Left lung (tissue), 10 donors: ENCODE data around the gene LRMDA. TPM values are rescaled to one million over a fixed set of nuclear protein-coding genes. Genes with fewer than 3 reads are reported as not detected.
A peak's percentile ranks its signal among the peaks of the same experiment; 100 is the strongest.

Experiments used
- ATAC-seq: fragments of 200-7000 bp; cut with Tn5 transposase; one replicate; pipeline ENCODE4 v1.9.1; 2020; ENCODE audit warnings: moderate library complexity
- DNase-seq, 4 donors: peaks; one replicate each; pipeline ENCODE4 v3.0.0-alpha.2; 2013 to 2020
- H3K27ac ChIP-seq, 2 donors: fragments of 200-600 bp; sonication (generic) in 1 of 2; one replicate each; pipeline versions ENCODE4 v1.5.0 to v1.8.0; 2020 to 2021
- H3K27me3 ChIP-seq, 2 donors: fragments of 200-600 bp; sonication (generic) in 1 of 2; one replicate each; pipeline versions ENCODE4 v1.5.0 to v1.8.0; 2020 to 2021
- H3K36me3 ChIP-seq, 2 donors: fragments of 200-600 bp; sonication (generic) in 1 of 2; one replicate each; pipeline versions ENCODE4 v1.5.0 to v1.8.0; 2020 to 2021
- H3K4me1 ChIP-seq, 2 donors: fragments of 200-600 bp; one replicate each; pipeline ENCODE4 v1.8.0; 2021
- H3K4me3 ChIP-seq, 2 donors: fragments of 200-600 bp; sonication (generic) in 1 of 2; one replicate each; pipeline versions ENCODE4 v1.5.0 to v1.8.0; 2020 to 2021; ENCODE audit warnings: mild to moderate bottlenecking in 1 of 2
- H3K9me3 ChIP-seq, 2 donors: fragments of 200-600 bp; sonication (generic) in 1 of 2; one replicate each; pipeline versions ENCODE4 v1.5.0 to v1.8.0; 2020 to 2021
- intact Hi-C, 2 donors: fragments of 100-400 bp; cut with DNase I; formaldehyde crosslinking; loops; one replicate each; pipeline versions ENCODE4 v1.11.2 to v1.14.2; 2022
- polyA plus RNA-seq, 6 donors: library from polyadenylated mRNA; unstranded; fragments of 120-200 nt; gene quantifications; one replicate each; pipeline ENCODE4 v1.2.1, GENCODE V29; 2013; ENCODE audit not compliant: insufficient read length in 6 of 6
- total RNA-seq, 2 donors: library from RNA; stranded (reverse); fragmentation: NEBNext Ultra II Directional; extraction: Animal tissue kit (Norgen Biotek cat#: 25700); gene quantifications; one replicate each; pipeline ENCODE4 v1.2.1, GENCODE V29; 2021
- TF ChIP-seq, protein P1 (sequence below), 2 donors: fragments of 200-600 bp; sonication (generic) in 1 of 2; IDR thresholded peaks; one replicate each; pipeline versions ENCODE4 v1.5.0 to v1.8.0; 2021; ENCODE audit warnings: antibody characterized with exemption in 2 of 2
- donor health status: DM: no; HTN: yes; CAD: no.
- donor health status: DM: no; HTN: no; CAD: no.

LRMDA gene
- total and polyA plus RNA-seq, 8 donors, result 13.9 to 23.6 (median 18.7) TPM

DNA sequence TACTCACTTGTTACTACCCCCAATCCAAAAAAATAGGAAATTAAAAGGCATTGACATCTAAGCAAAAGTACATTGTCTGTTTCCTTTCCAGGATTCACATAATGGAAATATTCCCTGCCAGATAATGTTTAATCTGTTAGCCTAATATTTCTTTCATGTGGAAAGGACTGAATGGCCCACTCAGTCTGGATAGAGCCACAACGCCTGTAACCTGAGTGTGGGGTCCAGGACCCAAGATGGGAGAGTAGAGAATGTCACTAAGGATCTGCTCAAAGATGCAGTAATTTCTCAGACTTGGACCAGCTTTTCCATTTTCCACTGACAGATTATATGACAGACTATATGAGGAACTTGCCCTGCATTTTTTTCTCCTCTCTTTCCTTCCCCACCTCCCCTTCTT is 1117.3 kb downstream of the LRMDA start:
- ATAC-seq (no peak), DNase-seq (no peak)
- no peaks in the 10 kb centered on the region for H3K9me3 ChIP-seq
- peaks cover 3 to 11% of the 10 kb centered on the region in 2 donors for H3K4me1 ChIP-seq
- H3K4me3 ChIP-seq, result no peak overlapping the region
- intact Hi-C loops, result no loop called here
- H3K27me3 ChIP-seq, result no peaks in the 10 kb centered on the region
- no peaks in the 10 kb centered on the region for H3K36me3 ChIP-seq
- TF ChIP-seq, protein P1, sequence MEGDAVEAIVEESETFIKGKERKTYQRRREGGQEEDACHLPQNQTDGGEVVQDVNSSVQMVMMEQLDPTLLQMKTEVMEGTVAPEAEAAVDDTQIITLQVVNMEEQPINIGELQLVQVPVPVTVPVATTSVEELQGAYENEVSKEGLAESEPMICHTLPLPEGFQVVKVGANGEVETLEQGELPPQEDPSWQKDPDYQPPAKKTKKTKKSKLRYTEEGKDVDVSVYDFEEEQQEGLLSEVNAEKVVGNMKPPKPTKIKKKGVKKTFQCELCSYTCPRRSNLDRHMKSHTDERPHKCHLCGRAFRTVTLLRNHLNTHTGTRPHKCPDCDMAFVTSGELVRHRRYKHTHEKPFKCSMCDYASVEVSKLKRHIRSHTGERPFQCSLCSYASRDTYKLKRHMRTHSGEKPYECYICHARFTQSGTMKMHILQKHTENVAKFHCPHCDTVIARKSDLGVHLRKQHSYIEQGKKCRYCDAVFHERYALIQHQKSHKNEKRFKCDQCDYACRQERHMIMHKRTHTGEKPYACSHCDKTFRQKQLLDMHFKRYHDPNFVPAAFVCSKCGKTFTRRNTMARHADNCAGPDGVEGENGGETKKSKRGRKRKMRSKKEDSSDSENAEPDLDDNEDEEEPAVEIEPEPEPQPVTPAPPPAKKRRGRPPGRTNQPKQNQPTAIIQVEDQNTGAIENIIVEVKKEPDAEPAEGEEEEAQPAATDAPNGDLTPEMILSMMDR (IDR thresholded peaks at IDR 0.05), result no peak
- H3K27ac ChIP-seq, result no peak overlapping the region

DNA sequence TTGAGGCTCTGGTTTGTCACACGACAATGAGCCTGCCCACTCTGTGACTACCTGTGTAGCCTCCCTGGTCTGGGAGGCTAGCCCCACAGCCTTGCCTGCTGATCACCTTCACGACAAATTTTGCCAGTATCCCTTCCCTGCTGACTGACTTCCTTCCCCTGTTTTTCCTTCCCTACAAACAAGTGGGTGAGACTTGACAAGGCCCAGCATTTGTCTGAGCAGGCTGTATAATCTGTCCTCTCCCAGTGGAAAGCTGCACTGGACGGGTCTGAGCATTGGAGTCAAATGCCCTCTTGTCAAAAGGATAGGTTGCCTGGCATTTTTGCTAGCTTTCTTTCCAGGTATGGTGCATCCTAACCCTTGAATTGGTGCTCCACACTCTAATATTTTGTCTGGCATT is 1117.7 kb downstream of the LRMDA start:
- no peak overlapping the region for H3K27ac ChIP-seq
- ATAC-seq, result no peak
- H3K27me3 ChIP-seq, result no peaks in the 10 kb centered on the region
- H3K4me1 ChIP-seq, result peaks cover 3 to 11% of the 10 kb centered on the region in 2 donors
- DNase-seq, result no peak
- no peaks in the 10 kb centered on the region for H3K36me3 ChIP-seq
- intact Hi-C loops, result no loop called here
- no peak overlapping the region for H3K4me3 ChIP-seq
- TF ChIP-seq, protein P1 (IDR thresholded peaks at IDR 0.05), result no peak
- H3K9me3 ChIP-seq, result no peaks in the 10 kb centered on the region

DNA sequence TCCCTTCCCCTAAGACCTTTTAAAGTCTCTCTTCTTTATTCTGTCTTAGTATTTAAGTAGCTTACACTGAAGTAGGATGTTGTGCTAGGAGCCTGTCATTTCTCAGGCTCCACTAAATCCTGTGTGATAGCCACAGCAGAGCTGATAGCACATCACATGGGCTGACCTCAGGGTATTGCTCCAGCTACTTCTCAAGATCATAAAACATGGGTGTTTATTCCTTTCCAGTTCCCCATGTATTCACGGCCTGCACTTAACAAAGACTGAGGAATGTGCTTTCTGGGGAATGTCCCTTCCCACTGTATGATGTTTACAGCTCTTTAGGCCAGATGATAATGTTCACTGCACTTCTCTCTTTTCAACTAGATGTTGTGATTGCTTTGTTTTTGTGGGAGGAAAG is 1119.4 kb downstream of the LRMDA start:
- peaks cover 3 to 11% of the 10 kb centered on the region in 2 donors for H3K4me1 ChIP-seq
- DNase-seq (no peak), ATAC-seq (no peak)
- no peak overlapping the region for H3K27ac ChIP-seq
- H3K9me3 ChIP-seq, result no peaks in the 10 kb centered on the region
- no peaks in the 10 kb centered on the region for H3K36me3 ChIP-seq
- intact Hi-C loops, result no loop called here
- no peak overlapping the region for H3K4me3 ChIP-seq
- no peaks in the 10 kb centered on the region for H3K27me3 ChIP-seq
- TF ChIP-seq, protein P1 (IDR thresholded peaks at IDR 0.05), result no peak

DNA sequence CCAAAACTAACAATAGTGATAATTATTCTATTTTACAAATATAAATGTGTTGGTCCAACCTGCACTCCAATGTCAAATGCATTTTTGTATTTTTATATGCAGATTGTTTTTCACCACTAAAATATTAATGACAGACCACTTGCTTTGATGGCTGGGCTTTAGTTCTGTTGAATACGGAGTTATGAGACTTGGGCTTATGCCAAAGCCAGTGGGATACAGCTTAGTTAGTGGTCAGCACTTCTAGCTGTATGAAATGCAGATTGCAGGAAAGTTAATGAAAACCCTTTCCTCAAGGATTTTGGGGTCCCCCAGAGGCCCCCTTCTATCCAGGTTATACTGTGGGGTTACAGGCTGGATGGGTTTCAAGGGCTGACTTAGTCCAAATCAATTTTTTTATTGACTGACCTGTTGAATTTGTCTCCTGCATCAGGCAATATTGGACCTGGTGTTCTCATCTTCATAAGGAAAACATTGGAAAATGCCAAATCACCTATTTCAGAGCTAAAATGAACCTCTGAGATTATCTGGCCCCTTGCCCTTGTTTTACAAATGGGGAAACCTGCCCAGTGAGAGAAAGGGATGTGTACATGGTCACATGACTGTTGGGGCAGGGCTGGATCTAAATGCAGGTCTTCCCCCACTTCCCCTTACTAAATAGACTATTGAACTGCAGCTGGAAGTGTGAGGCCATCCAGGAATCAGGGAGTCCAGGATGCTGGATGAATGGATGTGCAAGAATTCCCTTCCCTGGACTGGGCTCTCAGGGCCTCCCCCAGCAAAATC is 1120.9 kb downstream of the LRMDA start:
- H3K27me3 ChIP-seq, result no peaks in the 10 kb centered on the region
- intact Hi-C loops, result no loop called here
- H3K27ac ChIP-seq, result no peak overlapping the region
- TF ChIP-seq, protein P1 (IDR thresholded peaks at IDR 0.05), result no peak
- H3K4me3 ChIP-seq, result no peak overlapping the region
- peaks cover 0 to 7% of the 10 kb centered on the region in 2 donors for H3K4me1 ChIP-seq
- DNase-seq (no peak), ATAC-seq (no peak)
- no peaks in the 10 kb centered on the region for H3K36me3 ChIP-seq
- H3K9me3 ChIP-seq, result no peaks in the 10 kb centered on the region

DNA sequence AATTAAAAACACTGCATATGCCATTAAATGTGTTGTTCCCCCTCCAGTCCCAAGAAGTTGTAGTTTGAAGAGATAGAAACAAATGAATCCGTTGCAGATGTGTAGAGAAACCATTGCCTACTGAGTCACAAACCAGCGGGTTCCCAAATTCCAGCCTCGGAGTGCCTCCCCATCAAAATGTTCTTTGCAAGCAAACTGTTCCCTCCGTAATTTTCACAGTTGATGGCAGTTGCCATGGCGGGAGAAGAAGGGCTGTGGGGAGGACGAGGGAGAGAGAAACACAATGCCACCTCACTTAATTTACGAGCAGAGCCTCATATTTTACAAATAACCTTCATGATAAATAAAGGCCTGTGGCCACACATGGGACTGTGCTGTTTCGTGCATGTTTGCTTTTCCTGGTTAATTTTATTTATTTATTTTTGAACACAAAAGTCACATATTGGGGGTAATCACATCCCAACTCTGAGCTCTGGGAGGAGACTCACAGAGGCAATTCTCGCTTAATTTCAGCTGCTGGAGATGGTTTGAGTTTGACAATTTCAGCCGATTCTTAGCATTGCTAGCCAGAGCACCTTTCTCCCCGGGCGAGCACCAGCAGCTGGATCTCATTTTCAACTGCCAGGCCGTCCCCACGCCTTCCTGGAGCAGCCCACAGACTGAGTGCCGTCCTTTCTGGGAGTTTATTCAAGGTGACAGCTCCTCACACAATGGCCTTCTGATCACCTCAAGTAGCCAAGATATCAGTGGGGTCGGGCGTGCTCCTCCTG is 1122.0 kb downstream of the LRMDA start:
- Histone ChIP-seq H3K9me3 (no peaks in the 10 kb centered on the region), H3K27ac (no peak overlapping the region), H3K27me3 (no peaks in the 10 kb centered on the region), H3K36me3 (no peaks in the 10 kb centered on the region), H3K4me1 (peaks cover 0 to 7% of the 10 kb centered on the region in 2 donors), H3K4me3 (no peak overlapping the region)
- TF ChIP-seq, protein P1 (IDR thresholded peaks at IDR 0.05), result no peak
- no peak for ATAC-seq
- intact Hi-C loops, result no loop called here
- DNase-seq, result peak in 2 of 4 donors; percentile 38 to 48
